ENCODE measurements around the gene SIM1. TPM values are rescaled to one million over a fixed set of nuclear protein-coding genes. Genes with fewer than 3 reads are reported as not detected.

SIM1 gene
- total RNA-seq (2022; extraction: Qiagen RNA extraction): not detected in 5 replicates

GRCh38 chr6:100464903-100465700, at the start of gene SIM1:
SIM1 (minus strand) TSS chr6:100464921; CDS start chr6:100463468, 1,453 bp downstream.

Data from A549 treated with Mapracorat at 1 μM for 4 hours (cell line).